Neural crest cell (in vitro differentiated cells): ENCODE data around the gene CUX1. TPM values are rescaled to one million over a fixed set of nuclear protein-coding genes. Genes with fewer than 3 reads are reported as not detected.

Experiments
- DNase-seq: peaks from one replicate; pipeline ENCODE4 v3.0.0; 2021; ENCODE audit warnings: low read depth, mixed read lengths, low spot score
- H3K27ac Mint-ChIP-seq: one replicate; pipeline ENCODE4 v1.8.0; 2021; ENCODE audit warnings: mild to moderate bottlenecking, mixed read lengths; ENCODE audit not compliant: unreplicated experiment
- H3K27me3 Mint-ChIP-seq: 2 replicates; pipeline ENCODE4 v1.8.0; 2021; ENCODE audit warnings: low read depth, mild to moderate bottlenecking, mixed read lengths
- H3K36me3 Mint-ChIP-seq: 2 replicates; pipeline ENCODE4 v1.8.0; 2021; ENCODE audit warnings: low read depth, mild to moderate bottlenecking, mixed read lengths
- H3K4me1 Mint-ChIP-seq: 2 replicates; pipeline ENCODE4 v1.8.0; 2021; ENCODE audit warnings: mixed read lengths
- H3K4me3 Mint-ChIP-seq: one replicate; pipeline ENCODE4 v1.8.0; 2021; ENCODE audit warnings: mild to moderate bottlenecking, mixed read lengths
- H3K9me3 Mint-ChIP-seq: 2 replicates; pipeline ENCODE4 v1.8.0; 2021; ENCODE audit warnings: mixed read lengths
- CTCF ChIP-seq: fragments of 200-600 bp; sonication (generic); conservative IDR thresholded peaks from 2 replicates; pipeline ENCODE4 v1.5.0; 2021; ENCODE audit warnings: antibody characterized with exemption, mild to moderate bottlenecking
- total RNA-seq: library from RNA; stranded (reverse); gene quantifications from 2 replicates; pipeline ENCODE4 v1.2.1, GENCODE V29; 2021

CUX1 gene
- total RNA-seq, 1 donor from 2014 or later = 60.0 TPM

GRCh38 chr7:102106625-102107024, 289.2 kb downstream of the CUX1 start:
- no peak overlapping the region for H3K4me3 Mint-ChIP-seq
- H3K27ac Mint-ChIP-seq = no peak overlapping the region
- no peaks in the 10 kb centered on the region for H3K9me3 Mint-ChIP-seq
- peaks cover 10% of the 10 kb centered on the region for H3K4me1 Mint-ChIP-seq
- no peak for TF ChIP-seq CTCF
- no peak for DNase-seq
- no peaks in the 10 kb centered on the region for H3K27me3 Mint-ChIP-seq
- peaks cover 3% of the 10 kb centered on the region for H3K36me3 Mint-ChIP-seq

GRCh38 chr7:102107474-102108104, 290.2 kb downstream of the CUX1 start:
- no peaks in the 10 kb centered on the region for H3K27me3 Mint-ChIP-seq
- H3K9me3 Mint-ChIP-seq = no peaks in the 10 kb centered on the region
- H3K4me1 Mint-ChIP-seq = peaks cover 10% of the 10 kb centered on the region
- no peak overlapping the region for H3K27ac Mint-ChIP-seq
- DNase-seq = no peak
- no peak for TF ChIP-seq CTCF
- peaks cover 3% of the 10 kb centered on the region for H3K36me3 Mint-ChIP-seq
- H3K4me3 Mint-ChIP-seq = no peak overlapping the region

- H3K27ac Mint-ChIP-seq = no peak overlapping the region
- no peak overlapping the region for H3K4me3 Mint-ChIP-seq
- no peak for DNase-seq
Observed at GRCh38 chr7:102111061-102112041, 293.9 kb downstream of the CUX1 start.

GRCh38 chr7:102115181-102115580, 297.8 kb downstream of the CUX1 start:
- Mint-ChIP-seq H3K27me3 (no peaks in the 10 kb centered on the region), H3K4me3 (no peak overlapping the region), H3K9me3 (no peaks in the 10 kb centered on the region), H3K36me3 (peaks cover 10% of the 10 kb centered on the region), H3K4me1 (peaks cover 37% of the 10 kb centered on the region), H3K27ac (no peak overlapping the region)
- DNase-seq = no peak
- TF ChIP-seq CTCF = no peak

More at GRCh38 chr7:102111061-102112041, 293.9 kb downstream of the CUX1 start:
- H3K36me3 Mint-ChIP-seq = peaks cover 10% of the 10 kb centered on the region
- H3K27me3 Mint-ChIP-seq = no peaks in the 10 kb centered on the region
- H3K9me3 Mint-ChIP-seq = no peaks in the 10 kb centered on the region
- peaks cover 10% of the 10 kb centered on the region for H3K4me1 Mint-ChIP-seq
- TF ChIP-seq CTCF = no peak

- H3K4me1 Mint-ChIP-seq = peaks cover 38% of the 10 kb centered on the region
- TF ChIP-seq CTCF = no peak
- no peak overlapping the region for H3K4me3 Mint-ChIP-seq
- no peaks in the 10 kb centered on the region for H3K27me3 Mint-ChIP-seq
- H3K36me3 Mint-ChIP-seq = peaks cover 10% of the 10 kb centered on the region
- H3K9me3 Mint-ChIP-seq = no peaks in the 10 kb centered on the region
- H3K27ac Mint-ChIP-seq = no peak overlapping the region
- DNase-seq = no peak
Observed at GRCh38 chr7:102115931-102116330, 298.5 kb downstream of the CUX1 start.
